K562 (cell line): ENCODE data around the gene DOCK8. TPM values are rescaled to one million over a fixed set of nuclear protein-coding genes. Genes with fewer than 3 reads are reported as not detected.

Experiments
- CLOCK ChIP-seq: fragments of 250-450 bp; sonication (Bioruptor Pico); IDR thresholded peaks from 2 replicates; pipeline ENCODE4 v1.4.0; 2020; ENCODE audit warnings: mild to moderate bottlenecking, moderate library complexity, borderline replicate concordance
- CTBP1 ChIP-seq: fragments of 450-650 bp; IDR thresholded peaks from 2 replicates; pipeline ENCODE4 v1.6.1; 2016; ENCODE audit warnings: borderline replicate concordance
- ELF2 ChIP-seq: fragments of 250-450 bp; sonication (Bioruptor Pico); IDR thresholded peaks from 2 replicates; pipeline ENCODE4 v1.5.0; 2021; ENCODE audit warnings: mild to moderate bottlenecking
- ESRRA ChIP-seq: fragments of 450-650 bp; IDR thresholded peaks from 2 replicates; pipeline ENCODE4 v1.6.1; 2014; ENCODE audit warnings: low read depth, mild to moderate bottlenecking, moderate library complexity, borderline replicate concordance
- HNRNPLL ChIP-seq: fragments of 200-400 bp; formaldehyde crosslinking; IDR thresholded peaks from 2 replicates; pipeline ENCODE4 v1.6.1; 2017; ENCODE audit warnings: low read length, low read depth, mild to moderate bottlenecking; ENCODE audit not compliant: poor library complexity, severe bottlenecking
- NONO ChIP-seq, 2 experiments: fragments of 200-400 bp in 1 of 2; fragments of 450-650 bp in 1 of 2; formaldehyde crosslinking in 1 of 2; IDR thresholded peaks; 2 replicates each; pipeline ENCODE4 v1.6.1; 2017; ENCODE audit warnings: low read depth in 2 of 2, mild to moderate bottlenecking in 2 of 2, moderate library complexity in 2 of 2, low read length in 1 of 2
- NR1H2 ChIP-seq: sonication (generic); formaldehyde crosslinking; IDR thresholded peaks from 2 replicates; pipeline ENCODE4 v1.4.0; 2020; ENCODE audit warnings: mild to moderate bottlenecking, missing genetic modification reagents
- POLR2B ChIP-seq: fragments of 450-650 bp; IDR thresholded peaks from 2 replicates; pipeline ENCODE4 v1.6.1; 2018; ENCODE audit warnings: low read depth; ENCODE audit not compliant: partially characterized antibody
- PRPF4 ChIP-seq: fragments of 200-400 bp; formaldehyde crosslinking; IDR thresholded peaks from one replicate; pipeline ENCODE4 v1.6.1; 2017; ENCODE audit warnings: low read length, low read depth, mild to moderate bottlenecking; ENCODE audit not compliant: insufficient read depth, poor library complexity, severe bottlenecking
- TBP ChIP-seq: optimal IDR thresholded peaks from 2 replicates; pipeline ENCODE3; 2011; ENCODE audit warnings: low read depth, low read length, improper control_type of control experiment
- ZNF232 ChIP-seq: sonication (generic); formaldehyde crosslinking; IDR thresholded peaks from 2 replicates; pipeline ENCODE4 v1.8.0; 2022; ENCODE audit warnings: mild to moderate bottlenecking, missing genetic modification reagents
- ZNF263 ChIP-seq: sonication (generic); formaldehyde crosslinking; IDR thresholded peaks from 2 replicates; pipeline ENCODE4 v1.8.0; 2022; ENCODE audit warnings: mild to moderate bottlenecking, missing genetic modification reagents, borderline replicate concordance
- ZNF395 ChIP-seq: fragments of 200-800 bp; sonication (Bioruptor generic); IDR thresholded peaks from 2 replicates; pipeline ENCODE4 v1.6.1; 2017; ENCODE audit warnings: missing genetic modification characterization, missing compliant biosample characterization
- polyA plus RNA-seq, 8 experiments: library from polyadenylated mRNA; depleted of rRNA in 4 of 8; stranded (reverse) in 5 of 8; unstranded in 3 of 8; fragments of >200 nt; fragmentation: Nextera tagmentation in 2 of 8; fragmentation: Illumina TruSeq in 1 of 8; extraction: Ambion mirVana in 2 of 8; extraction: Trizol in 1 of 8; gene quantifications; 2 replicates each; pipeline versions ENCODE4 v1.2.1 to v1.2.3, GENCODE V29; 2011 to 2014; ENCODE audit warnings: inconsistent platforms in 1 of 8, missing spikeins in 1 of 8
- total RNA-seq, 7 experiments: library from RNA; depleted of rRNA in 6 of 7; stranded (reverse); fragments of >200 nt in 6 of 7; fragmentation: Illumina TruSeq in 2 of 7; extraction: Trizol in 2 of 7; gene quantifications; 2 replicates each; pipeline versions ENCODE4 v1.2.1 to v1.2.3, GENCODE V29; 2011 to 2021; ENCODE audit warnings: low replicate concordance in 1 of 7
- TF ChIP-seq, protein P1 (sequence below), 2 experiments: IDR thresholded peaks; 2 replicates each; pipeline ENCODE4 v1.6.1; 2012; ENCODE audit warnings: improper control_type of control experiment in 2 of 2, low read depth in 2 of 2, low read length in 2 of 2, borderline replicate concordance in 1 of 2
- TF ChIP-seq, protein P2 (sequence below): sonication (generic); formaldehyde crosslinking; IDR thresholded peaks from 2 replicates; pipeline ENCODE4 v1.8.0; 2022; ENCODE audit warnings: mild to moderate bottlenecking, missing genetic modification reagents
- TF ChIP-seq, protein P3 (sequence below), 2 experiments: fragments of 450-650 bp; conservative IDR thresholded peaks; 2 replicates each; pipeline ENCODE4 v1.6.1; 2017; ENCODE audit warnings: mild to moderate bottlenecking in 2 of 2, moderate library complexity in 2 of 2

The DOCK8 gene
- total and polyA plus RNA-seq, 9 of the 15 experiments (the other 6 are each of a cell fraction or from before 2014, with no cell fraction given): 14.4 to 53.8 (median 25.1) TPM

DNA sequence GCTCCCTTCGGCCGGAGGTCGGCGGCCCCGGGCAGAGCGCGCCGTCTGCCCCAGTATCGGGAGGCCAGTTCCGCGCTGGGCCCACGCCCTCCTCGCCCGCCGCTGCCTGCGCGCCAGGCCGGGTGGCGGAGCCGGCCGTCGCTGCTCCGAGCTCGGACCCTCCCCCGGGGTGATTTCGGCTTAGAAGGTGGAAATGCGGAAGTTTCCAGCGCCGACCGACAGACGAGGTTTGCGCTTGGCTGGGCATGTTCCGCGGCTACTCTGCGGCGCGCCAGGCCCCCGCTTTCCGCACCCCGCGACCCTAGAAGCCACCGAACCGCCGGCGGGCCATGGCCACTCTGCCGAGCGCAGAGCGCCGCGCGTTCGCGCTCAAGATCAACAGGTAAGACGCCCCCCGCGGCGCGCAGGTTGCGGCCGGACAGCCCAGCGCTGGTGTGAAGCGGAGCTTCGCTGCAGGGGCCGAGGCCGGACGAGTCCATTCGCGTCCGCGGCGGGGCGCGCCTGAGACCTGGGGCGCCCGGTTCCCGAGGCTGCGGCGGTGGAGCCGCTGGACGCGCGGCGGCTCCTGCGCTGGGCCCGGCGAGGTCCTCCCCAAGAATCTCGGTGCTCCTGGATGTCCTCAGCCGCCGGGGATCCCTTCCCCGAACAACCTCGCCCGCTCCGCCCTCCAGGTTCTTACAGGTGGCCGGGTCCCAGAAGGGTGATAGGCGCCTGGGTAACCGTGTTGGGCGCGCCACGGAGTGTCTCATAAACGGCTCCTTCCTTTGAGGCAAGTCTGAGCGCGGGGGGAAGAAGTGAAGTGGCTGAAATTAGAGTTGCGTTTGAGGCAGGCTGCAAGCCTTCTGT is at the start of gene DOCK8 (continued):
- TF ChIP-seq ESRRA: 0 out of 2 replicates have a peak, but pooled peaks have one; percentile 46
- TF ChIP-seq, protein P1, sequence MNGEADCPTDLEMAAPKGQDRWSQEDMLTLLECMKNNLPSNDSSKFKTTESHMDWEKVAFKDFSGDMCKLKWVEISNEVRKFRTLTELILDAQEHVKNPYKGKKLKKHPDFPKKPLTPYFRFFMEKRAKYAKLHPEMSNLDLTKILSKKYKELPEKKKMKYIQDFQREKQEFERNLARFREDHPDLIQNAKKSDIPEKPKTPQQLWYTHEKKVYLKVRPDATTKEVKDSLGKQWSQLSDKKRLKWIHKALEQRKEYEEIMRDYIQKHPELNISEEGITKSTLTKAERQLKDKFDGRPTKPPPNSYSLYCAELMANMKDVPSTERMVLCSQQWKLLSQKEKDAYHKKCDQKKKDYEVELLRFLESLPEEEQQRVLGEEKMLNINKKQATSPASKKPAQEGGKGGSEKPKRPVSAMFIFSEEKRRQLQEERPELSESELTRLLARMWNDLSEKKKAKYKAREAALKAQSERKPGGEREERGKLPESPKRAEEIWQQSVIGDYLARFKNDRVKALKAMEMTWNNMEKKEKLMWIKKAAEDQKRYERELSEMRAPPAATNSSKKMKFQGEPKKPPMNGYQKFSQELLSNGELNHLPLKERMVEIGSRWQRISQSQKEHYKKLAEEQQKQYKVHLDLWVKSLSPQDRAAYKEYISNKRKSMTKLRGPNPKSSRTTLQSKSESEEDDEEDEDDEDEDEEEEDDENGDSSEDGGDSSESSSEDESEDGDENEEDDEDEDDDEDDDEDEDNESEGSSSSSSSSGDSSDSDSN (IDR thresholded peaks at IDR 0.05; ENCODE audit: borderline replicate concordance in 1 of 2, low read depth in 2 of 2, low read length in 2 of 2): peak; percentile 88 to 92
- 0 out of 2 replicates have a peak, but pooled peaks have one; percentile 9 for TF ChIP-seq CLOCK (CRISPR knock-in tag)
- peak; percentile 98 for TF ChIP-seq ZNF263 (CRISPR knock-in tag)
- TF ChIP-seq CTBP1: peak; percentile 91
- 0 out of 2 replicates have a peak, but pooled peaks have one; percentile 47 for TF ChIP-seq NR1H2
- peak; percentile 56 for TF ChIP-seq TBP
- peak; percentile 42 for TF ChIP-seq PRPF4
- peak; percentile 75 to 82; a peak in 2 of 4 replicates for TF ChIP-seq NONO (IDR thresholded peaks at IDR 0.05; ENCODE audit: low read depth in 2 of 2, low read length in 1 of 2)
- TF ChIP-seq ELF2 (CRISPR knock-in tag): peak; percentile 42; the same call in 1 of the 2 replicates
- no peak for TF ChIP-seq ZNF232 (CRISPR knock-in tag)
- peak; percentile 51 for TF ChIP-seq POLR2B
- TF ChIP-seq ZNF395: peak; percentile 72; the same call in 1 of the 2 replicates
- TF ChIP-seq, protein P2, sequence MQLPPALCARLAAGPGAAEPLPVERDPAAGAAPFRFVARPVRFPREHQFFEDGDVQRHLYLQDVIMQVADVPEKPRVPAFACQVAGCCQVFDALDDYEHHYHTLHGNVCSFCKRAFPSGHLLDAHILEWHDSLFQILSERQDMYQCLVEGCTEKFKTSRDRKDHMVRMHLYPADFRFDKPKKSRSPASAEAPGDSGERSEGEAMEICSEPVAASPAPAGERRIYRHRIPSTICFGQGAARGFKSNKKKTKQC (CRISPR knock-in tag): peak; percentile 77; the same call in 1 of the 2 replicates
- TF ChIP-seq, protein P3, sequence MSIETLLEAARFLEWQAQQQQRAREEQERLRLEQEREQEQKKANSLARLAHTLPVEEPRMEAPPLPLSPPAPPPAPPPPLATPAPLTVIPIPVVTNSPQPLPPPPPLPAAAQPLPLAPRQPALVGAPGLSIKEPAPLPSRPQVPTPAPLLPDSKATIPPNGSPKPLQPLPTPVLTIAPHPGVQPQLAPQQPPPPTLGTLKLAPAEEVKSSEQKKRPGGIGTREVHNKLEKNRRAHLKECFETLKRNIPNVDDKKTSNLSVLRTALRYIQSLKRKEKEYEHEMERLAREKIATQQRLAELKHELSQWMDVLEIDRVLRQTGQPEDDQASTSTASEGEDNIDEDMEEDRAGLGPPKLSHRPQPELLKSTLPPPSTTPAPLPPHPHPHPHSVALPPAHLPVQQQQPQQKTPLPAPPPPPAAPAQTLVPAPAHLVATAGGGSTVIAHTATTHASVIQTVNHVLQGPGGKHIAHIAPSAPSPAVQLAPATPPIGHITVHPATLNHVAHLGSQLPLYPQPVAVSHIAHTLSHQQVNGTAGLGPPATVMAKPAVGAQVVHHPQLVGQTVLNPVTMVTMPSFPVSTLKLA (conservative IDR thresholded peaks at IDR 0.05): 0 out of 4 replicates have a peak, but pooled peaks of 1 of the 2 experiments have one; percentile 57
- TF ChIP-seq HNRNPLL: peak; percentile 87
